HUES48 (cell line): Measurements from ENCODE around the gene NEK5.

Experiments
- H3K27ac ChIP-seq: one replicate; pipeline ENCODE4 v1.7.0; 2013; ENCODE audit warnings: low read depth, low read length, inconsistent platforms
- H3K27me3 ChIP-seq: 2 replicates; pipeline ENCODE4 v1.6.1; 2013; ENCODE audit warnings: mild to moderate bottlenecking, low read length; ENCODE audit not compliant: control insufficient read depth, insufficient read depth
- H3K36me3 ChIP-seq: 2 replicates; pipeline ENCODE4 v1.6.1; 2013; ENCODE audit warnings: low read length; ENCODE audit not compliant: control insufficient read depth, insufficient read depth
- H3K4me1 ChIP-seq: 2 replicates; pipeline ENCODE4 v1.6.1; 2013; ENCODE audit warnings: mild to moderate bottlenecking, low read length; ENCODE audit not compliant: control insufficient read depth, insufficient read depth
- H3K4me3 ChIP-seq: 2 replicates; pipeline ENCODE4 v1.5.1; 2013; ENCODE audit warnings: mild to moderate bottlenecking, low read depth, low read length
- H3K9ac ChIP-seq: 2 replicates; pipeline ENCODE4 v1.6.1; 2013; ENCODE audit warnings: mild to moderate bottlenecking, low read depth, low read length, moderate library complexity
- H3K9me3 ChIP-seq: 2 replicates; pipeline ENCODE4 v1.6.1; 2013; ENCODE audit warnings: low read length; ENCODE audit not compliant: control insufficient read depth, insufficient read depth

The NEK5 gene

DNA sequence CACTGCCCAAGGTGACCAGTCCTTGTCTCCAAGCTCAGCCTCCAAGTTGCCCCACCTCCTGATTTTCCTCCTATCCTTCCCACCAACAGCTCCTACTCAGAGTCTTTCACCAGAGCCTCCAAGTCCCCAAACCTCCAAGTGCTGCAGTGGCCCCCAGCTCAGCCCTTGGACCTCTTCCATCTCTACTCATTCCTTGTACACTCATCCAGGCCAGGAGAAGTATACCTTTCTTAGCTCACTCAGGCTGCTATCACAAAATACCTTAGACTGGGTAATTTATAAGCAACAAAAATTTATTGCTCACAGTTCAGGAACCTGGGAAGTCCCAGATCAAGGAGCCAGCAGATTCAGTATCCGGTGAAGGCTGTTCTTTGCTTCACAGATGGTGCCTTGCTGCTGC, 129.0 kb downstream of the NEK5 start:
- Histone ChIP-seq H3K27me3 (no peaks in the 10 kb centered on the region), H3K36me3 (no peaks in the 10 kb centered on the region), H3K27ac (no peak overlapping the region), H3K9me3 (no peaks in the 10 kb centered on the region), H3K4me1 (peaks cover 21% of the 10 kb centered on the region), H3K9ac (no peak overlapping the region), H3K4me3 (no peak overlapping the region)

DNA sequence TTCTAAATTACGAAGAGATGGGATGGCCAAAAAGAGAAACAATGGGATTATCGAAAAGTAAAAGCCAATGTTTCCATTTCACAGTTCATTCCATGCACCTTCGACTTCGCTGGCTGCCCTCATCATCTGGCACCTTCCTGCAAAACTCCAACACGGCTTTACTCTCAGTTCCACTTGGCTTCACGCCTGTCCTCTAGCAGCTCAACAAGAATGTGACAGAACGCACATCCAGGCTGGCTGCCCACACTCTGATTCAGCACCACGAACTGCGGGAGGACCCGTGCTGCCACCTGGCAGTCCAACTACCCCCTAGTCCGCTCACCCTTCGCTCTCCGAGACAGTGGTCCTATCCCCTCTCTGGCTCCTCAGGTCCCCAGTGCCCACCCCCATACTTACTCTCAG, 129.4 kb downstream of the NEK5 start:
- Histone ChIP-seq H3K27me3 (no peaks in the 10 kb centered on the region), H3K9me3 (no peaks in the 10 kb centered on the region), H3K9ac (no peak overlapping the region), H3K36me3 (no peaks in the 10 kb centered on the region), H3K27ac (no peak overlapping the region), H3K4me3 (no peak overlapping the region), H3K4me1 (peaks cover 21% of the 10 kb centered on the region)

DNA sequence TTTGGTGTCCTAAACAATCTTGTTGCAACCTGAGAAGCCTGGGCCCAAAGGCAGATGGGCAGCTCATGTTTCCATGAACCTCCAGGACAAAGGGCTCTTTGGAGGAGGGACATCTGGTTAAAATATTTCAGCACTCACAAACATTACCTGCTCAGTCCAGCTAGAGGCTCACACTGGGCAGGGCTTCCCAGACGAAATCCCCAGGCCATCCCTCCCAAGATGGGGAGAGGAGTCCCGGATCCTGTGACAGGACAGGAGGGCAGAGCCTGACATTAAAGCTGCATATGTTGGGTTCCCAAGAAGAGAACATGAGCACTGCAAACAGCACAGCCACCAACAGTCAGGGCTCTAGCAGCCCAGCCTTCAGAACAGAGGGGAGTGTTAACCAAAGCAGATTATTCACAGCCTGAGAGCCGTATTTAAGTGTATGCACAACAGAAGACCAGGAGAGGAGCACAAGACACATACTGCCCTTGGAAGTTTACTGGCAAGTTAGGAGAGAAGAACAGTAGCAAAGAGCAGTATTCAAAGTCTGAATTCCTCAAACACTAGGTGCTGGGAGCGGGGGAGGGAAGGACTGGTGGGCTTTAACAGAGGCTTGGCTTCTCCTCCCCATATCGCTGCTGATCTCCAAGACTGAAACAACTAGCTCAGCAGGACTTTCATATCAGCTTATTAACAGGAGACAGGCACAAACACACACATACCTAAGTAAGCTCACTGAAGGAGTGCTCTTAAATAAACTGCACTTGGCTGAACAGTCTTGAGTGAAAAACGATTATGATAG, 130.0 kb downstream of the NEK5 start:
- Histone ChIP-seq H3K27me3 (no peaks in the 10 kb centered on the region), H3K36me3 (no peaks in the 10 kb centered on the region), H3K4me1 (peaks cover 21% of the 10 kb centered on the region), H3K9me3 (no peaks in the 10 kb centered on the region), H3K9ac (no peak overlapping the region), H3K4me3 (no peak overlapping the region), H3K27ac (no peak overlapping the region)

DNA sequence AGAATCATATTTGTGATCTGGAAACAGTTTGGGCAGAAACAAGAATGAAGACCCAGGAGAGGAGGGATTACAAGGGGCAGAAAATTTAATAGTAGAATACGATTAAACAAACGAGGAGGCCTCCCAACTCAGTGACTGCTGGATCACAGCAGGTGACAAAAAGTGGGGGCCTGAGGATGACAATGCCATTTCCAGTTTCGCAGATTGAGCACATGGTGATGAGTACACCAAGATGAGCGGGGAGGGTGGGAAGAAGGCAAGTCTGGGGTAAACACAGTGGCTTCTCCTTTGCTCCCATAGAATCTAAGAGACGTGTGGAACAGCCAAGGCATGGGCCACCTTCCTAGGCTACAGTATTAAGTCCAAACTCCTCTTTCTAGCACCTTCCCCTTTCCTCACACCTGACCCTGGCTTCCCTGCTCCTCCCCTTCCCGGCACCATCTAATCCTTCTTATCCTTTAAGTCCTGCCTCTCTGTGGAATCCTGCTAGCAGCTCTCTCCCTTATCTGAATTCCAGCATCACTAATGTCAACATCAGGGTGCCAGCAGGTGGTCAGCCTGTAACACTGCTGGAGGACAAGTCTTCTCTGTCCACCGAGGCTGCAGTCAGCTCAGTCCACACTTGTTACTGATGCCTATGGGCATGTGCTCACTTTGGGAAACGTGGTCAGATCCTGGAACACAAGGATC, 131.1 kb downstream of the NEK5 start:
- Histone ChIP-seq H3K9ac (no peak overlapping the region), H3K4me3 (no peak overlapping the region), H3K27ac (no peak overlapping the region), H3K4me1 (peaks cover 21% of the 10 kb centered on the region), H3K27me3 (no peaks in the 10 kb centered on the region), H3K9me3 (no peaks in the 10 kb centered on the region), H3K36me3 (no peaks in the 10 kb centered on the region)

GRCh38 chr13:51997186-51997585, 131.7 kb downstream of the NEK5 start:
- no peaks in the 10 kb centered on the region for H3K27me3 ChIP-seq
- no peaks in the 10 kb centered on the region for H3K36me3 ChIP-seq
- H3K9ac ChIP-seq, result no peak overlapping the region
- H3K9me3 ChIP-seq, result no peaks in the 10 kb centered on the region
- no peak overlapping the region for H3K4me3 ChIP-seq
- peaks cover 21% of the 10 kb centered on the region for H3K4me1 ChIP-seq
- no peak overlapping the region for H3K27ac ChIP-seq

GRCh38 chr13:51996641-51997040, 132.2 kb downstream of the NEK5 start:
- Histone ChIP-seq H3K4me3 (no peak overlapping the region), H3K9ac (no peak overlapping the region), H3K4me1 (peaks cover 21% of the 10 kb centered on the region), H3K27me3 (no peaks in the 10 kb centered on the region), H3K27ac (no peak overlapping the region), H3K36me3 (no peaks in the 10 kb centered on the region), H3K9me3 (no peaks in the 10 kb centered on the region)

- Histone ChIP-seq H3K4me3 (no peak overlapping the region), H3K9ac (no peak overlapping the region), H3K36me3 (no peaks in the 10 kb centered on the region), H3K27ac (no peak overlapping the region), H3K27me3 (no peaks in the 10 kb centered on the region), H3K9me3 (no peaks in the 10 kb centered on the region), H3K4me1 (peaks cover 17% of the 10 kb centered on the region)
Measured at GRCh38 chr13:51995677-51996551, 133.0 kb downstream of the NEK5 start.

- Histone ChIP-seq H3K9me3 (no peaks in the 10 kb centered on the region), H3K4me1 (peaks cover 12% of the 10 kb centered on the region), H3K9ac (no peak overlapping the region), H3K4me3 (no peak overlapping the region), H3K27ac (no peak overlapping the region), H3K27me3 (no peaks in the 10 kb centered on the region), H3K36me3 (no peaks in the 10 kb centered on the region)
Measured at GRCh38 chr13:51993713-51994112, 135.2 kb downstream of the NEK5 start.

- no peaks in the 10 kb centered on the region for H3K36me3 ChIP-seq
- H3K9ac ChIP-seq, result no peak overlapping the region
- no peaks in the 10 kb centered on the region for H3K9me3 ChIP-seq
- no peak overlapping the region for H3K27ac ChIP-seq
- H3K27me3 ChIP-seq, result no peaks in the 10 kb centered on the region
- H3K4me3 ChIP-seq, result no peak overlapping the region
- H3K4me1 ChIP-seq, result no peaks in the 10 kb centered on the region
Measured at GRCh38 chr13:51988988-51989618, 139.8 kb downstream of the NEK5 start.
